Measurements from ENCODE around the gene NFIA.

Gene NFIA

DNA sequence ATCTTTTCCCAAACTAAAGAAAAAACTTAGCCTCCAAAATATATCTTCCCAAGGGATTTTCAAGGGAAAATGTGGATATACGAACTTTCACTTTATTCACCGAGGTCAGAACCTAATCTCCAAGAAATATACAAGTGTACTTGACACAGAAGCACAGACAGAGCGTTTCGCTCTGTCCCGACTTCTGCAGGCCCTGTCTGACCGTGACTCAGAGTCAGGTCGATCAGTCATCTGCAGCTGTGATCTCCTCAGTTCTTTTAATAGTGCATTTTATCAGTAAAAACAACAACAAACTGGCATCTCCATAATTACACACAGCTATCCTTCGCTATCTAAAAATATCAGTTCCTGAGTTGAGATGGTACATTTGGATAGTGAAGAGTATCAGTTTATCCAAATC lies 416.0 kb downstream of the NFIA start:
- peak; percentile 18 for DNase-seq (ENCODE audit: low spot score)

DNA sequence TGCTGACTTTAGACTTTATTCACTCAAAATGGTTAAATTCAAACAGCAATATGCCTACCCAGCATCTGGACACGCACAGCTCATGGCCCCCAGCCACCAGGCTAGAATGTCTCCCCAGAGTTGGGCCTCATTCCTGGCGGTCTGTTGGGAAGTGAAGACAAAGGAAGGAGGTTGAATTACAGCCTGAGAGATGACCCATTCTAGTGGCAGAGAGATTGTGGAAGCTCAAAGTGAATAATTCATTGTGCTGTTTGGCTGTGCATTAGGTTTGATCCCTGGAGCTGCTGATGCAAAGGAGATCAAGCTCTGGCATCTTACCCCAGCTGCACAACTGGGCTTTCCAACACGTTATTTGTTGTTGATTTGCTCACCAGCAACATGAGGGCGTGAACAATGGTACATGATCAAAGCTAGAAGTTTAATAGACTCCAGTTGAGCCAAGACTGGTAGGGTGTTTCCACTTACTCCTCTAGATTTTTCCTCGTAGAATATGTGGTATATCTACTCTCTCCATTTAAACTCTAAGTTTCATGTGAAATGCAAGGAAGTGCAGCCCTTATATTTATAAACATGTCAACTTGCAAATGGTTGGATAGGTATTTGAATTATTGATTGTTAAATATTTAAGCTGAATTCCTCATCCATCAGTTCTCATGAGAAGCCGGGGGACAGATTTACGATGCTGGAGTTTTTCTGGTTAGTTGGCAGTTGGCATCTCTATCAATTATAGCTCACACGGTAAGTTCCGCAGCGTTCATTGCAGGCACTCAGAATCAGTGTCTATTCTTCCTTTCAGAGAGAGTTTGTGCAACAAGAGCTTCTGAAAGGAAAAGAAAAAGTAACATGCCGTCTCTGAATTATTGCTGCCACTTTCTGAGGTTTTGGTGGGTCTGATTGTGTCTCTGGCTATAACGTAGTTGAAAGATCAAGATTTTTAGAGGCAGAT lies 419.9 kb downstream of the NFIA start:
- DNase-seq (ENCODE audit: low spot score), result no peak

DNA sequence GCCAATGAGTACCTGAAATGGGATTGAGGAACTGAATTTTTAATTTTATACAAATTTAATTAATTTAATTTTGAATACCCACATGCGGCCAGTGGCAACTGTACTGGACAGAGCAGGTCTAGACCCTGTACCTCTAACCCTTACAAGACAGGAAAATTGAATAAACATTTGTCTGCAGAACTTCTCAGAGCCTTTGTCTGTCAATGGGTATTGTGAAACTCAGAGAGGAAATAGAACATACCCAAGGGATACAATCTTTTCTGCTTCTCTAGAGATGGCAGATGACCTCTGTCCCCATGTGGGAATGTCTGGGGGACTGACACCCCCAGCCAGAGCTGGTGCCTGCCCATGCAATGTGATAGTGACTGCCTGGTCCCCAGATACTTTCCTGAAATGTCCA lies 421.9 kb downstream of the NFIA start:
- no peak for DNase-seq (ENCODE audit: low spot score)

DNA sequence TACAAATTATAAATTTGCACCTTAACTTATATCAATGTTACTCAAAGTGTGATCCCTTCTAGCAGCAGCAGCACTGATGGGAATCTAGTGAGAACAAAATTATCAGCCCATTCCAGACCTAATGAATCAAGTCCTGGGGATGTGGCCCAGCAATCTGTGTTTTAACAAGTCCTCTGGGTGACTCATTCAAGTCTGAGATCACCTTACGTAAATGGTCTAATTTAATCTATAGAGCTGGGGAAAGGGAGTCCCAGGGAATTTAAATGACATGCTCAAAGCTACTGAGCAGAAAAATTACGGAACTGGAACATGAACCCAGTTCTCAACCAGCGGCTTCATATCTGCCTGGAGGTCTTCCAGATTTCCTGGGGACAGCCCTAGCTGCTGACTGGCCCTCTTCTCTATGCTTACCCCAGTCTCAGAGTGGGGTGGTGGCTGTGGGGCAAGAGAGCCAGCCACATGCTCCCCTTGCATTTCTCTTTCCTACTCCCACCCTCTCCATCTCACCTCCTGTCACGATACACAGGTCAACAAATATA lies 422.6 kb downstream of the NFIA start:
- DNase-seq (ENCODE audit: low spot score), result peak; percentile 29

DNA sequence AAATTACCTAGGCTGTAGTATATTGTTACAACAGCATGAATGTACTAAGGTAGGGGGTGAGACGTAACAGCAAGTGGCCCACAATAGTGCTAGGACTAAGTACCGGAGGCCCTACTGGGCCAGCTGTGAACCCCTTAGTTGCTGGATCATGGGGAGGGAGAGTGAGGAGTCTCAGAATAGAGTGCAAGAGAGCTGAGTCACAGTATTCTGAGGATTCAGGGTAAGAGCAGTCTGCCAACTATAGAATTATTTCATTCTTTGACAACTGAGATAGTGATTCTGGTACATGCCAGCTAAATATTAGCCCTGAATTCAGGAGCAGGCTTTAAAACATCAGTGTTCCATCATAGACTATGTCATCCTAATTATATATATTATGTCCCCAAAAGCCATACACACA lies 423.9 kb downstream of the NFIA start:
- DNase-seq (ENCODE audit: low spot score), result no peak

DNA sequence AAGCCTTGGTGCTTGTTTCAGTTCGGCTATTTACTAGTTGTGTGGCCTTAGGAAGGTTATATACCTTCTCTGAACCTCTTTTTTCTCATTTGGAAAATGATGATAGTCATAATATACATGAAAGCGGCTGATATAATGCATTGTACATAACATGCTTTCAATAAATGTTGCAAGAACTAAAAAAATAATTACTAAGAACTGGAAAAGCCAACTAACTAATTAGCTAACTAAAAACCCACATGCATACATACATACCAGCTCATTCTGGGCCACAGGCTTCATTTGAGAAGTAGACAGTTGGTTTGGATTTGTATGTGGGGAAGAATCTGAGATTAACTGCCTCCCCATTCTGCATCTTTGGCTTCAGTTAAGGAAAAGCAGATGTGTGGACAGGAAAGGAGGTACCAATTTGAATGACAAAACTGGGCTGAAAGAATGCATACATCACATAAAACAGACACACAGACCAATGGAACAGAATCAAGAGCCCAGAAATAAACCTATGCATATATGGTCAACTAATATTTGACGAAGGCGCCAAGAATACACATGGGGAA lies 424.7 kb downstream of the NFIA start:
- no peak for DNase-seq (ENCODE audit: low spot score)
